Stimulated activated CD4-positive, alpha-beta T cell treated with anti-CD3 and anti-CD28 coated beads, Interleukin-15, amount 100 ng/mL, for 24 hours (primary cell): Measurements from ENCODE around the gene CELA3B.
"Not testable (repeated sequence)": the region's sequence is repeated elsewhere in the genome, so short reads cannot be mapped to it uniquely, and the experiment has no call there.

Experiments used
- DNase-seq: peaks from one replicate; pipeline ENCODE4 v3.0.0-alpha.2; 2020

CELA3B gene

GRCh38 chr1:22014575-22015206 lies 37.9 kb downstream of the CELA3B start:
- DNase-seq = not testable (repeated sequence)

- DNase-seq = peak; percentile 77
These were observed 42.0 kb downstream of the CELA3B start for GRCh38 chr1:22018583-22019559.

- DNase-seq = no peak
These were observed 44.2 kb downstream of the CELA3B start for GRCh38 chr1:22021061-22021460.

GRCh38 chr1:22024485-22025367 lies 47.9 kb downstream of the CELA3B start:
- DNase-seq = peak; percentile 80

- DNase-seq = peak; percentile 93
These were observed 48.7 kb downstream of the CELA3B start for GRCh38 chr1:22025368-22026155.

- no peak for DNase-seq
These were observed 50.1 kb downstream of the CELA3B start for GRCh38 chr1:22026924-22027289.

GRCh38 chr1:22030057-22030456 lies 53.2 kb downstream of the CELA3B start:
- no peak for DNase-seq

GRCh38 chr1:22030473-22030872 lies 53.7 kb downstream of the CELA3B start:
- no peak for DNase-seq

GRCh38 chr1:22031214-22031962 lies 54.6 kb downstream of the CELA3B start:
- DNase-seq = peak; percentile 36

GRCh38 chr1:22034834-22035233 lies 58.0 kb downstream of the CELA3B start:
- not testable (repeated sequence) for DNase-seq

- DNase-seq = no peak
These were observed 60.7 kb downstream of the CELA3B start for GRCh38 chr1:22037520-22037919.

- DNase-seq = no peak
These were observed 61.2 kb downstream of the CELA3B start for GRCh38 chr1:22038036-22038435.
